Body of pancreas (tissue), 4 donors: ENCODE measurements around the gene STAT5A. TPM values are rescaled to one million over a fixed set of nuclear protein-coding genes. Genes with fewer than 3 reads are reported as not detected.
A peak's percentile ranks its signal among the peaks of the same experiment; 100 is the strongest.

Experiments
- ATAC-seq: fragments of 150-250 bp; one replicate; pipeline ENCODE4 v1.9.1; 2016
- DNase-seq, 4 donors: peaks; one replicate each; pipeline ENCODE4 v3.0.0-alpha.2; 2019
- H3K27ac ChIP-seq, 4 donors: fragments of 200-600 bp; sonication (generic); 1 replicate in 3 of 4; 2 replicates in 1 of 4; pipeline versions ENCODE4 v1.5.1 to v1.6.1; 2016 to 2019; ENCODE audit warnings: mild to moderate bottlenecking in 1 of 4, mixed read lengths in 1 of 4, moderate library complexity in 1 of 4
- H3K27me3 ChIP-seq, 2 donors: fragments of 200-600 bp; sonication (generic); one replicate each; pipeline ENCODE4 v1.6.0; 2016; ENCODE audit warnings: mild to moderate bottlenecking in 1 of 2
- H3K36me3 ChIP-seq, 2 donors: fragments of 200-600 bp; sonication (generic); replicated peaks in 1 of 2; 2 replicates each; pipeline ENCODE4 v1.5.1; 2016; ENCODE audit warnings: low read depth in 2 of 2; ENCODE audit not compliant: insufficient read depth in 1 of 2
- H3K4me1 ChIP-seq: fragments of 200-600 bp; sonication (generic); one replicate; pipeline ENCODE4 v1.6.0; 2016
- H3K4me3 ChIP-seq, 2 donors: fragments of 200-600 bp; sonication (generic); 1 replicate in 1 of 2; 2 replicates in 1 of 2; pipeline ENCODE4 v1.5.1; 2016 to 2019
- H3K9me3 ChIP-seq, 3 donors: fragments of 200-600 bp; sonication (generic); 1 replicate in 2 of 3; 2 replicates in 1 of 3; pipeline ENCODE4 v1.5.1; 2016
- CTCF ChIP-seq, 7 experiments: fragments of 450-650 bp in 4 of 7; fragments of 200-600 bp in 3 of 7; sonication (generic) in 3 of 7; IDR thresholded peaks; one replicate each; pipeline ENCODE4 v1.5.1; 2016 to 2019; ENCODE audit warnings: antibody characterized with exemption in 7 of 7
- POLR2A ChIP-seq, 3 donors: fragments of 450-650 bp; IDR thresholded peaks; one replicate each; pipeline ENCODE4 v1.6.1; 2016; ENCODE audit warnings: antibody characterized with exemption in 3 of 3, mild to moderate bottlenecking in 2 of 3
- WGBS, 2 donors: methylation state at CpG; one replicate each; pipeline ENCODE4 v1.1.5; 2017; 5-methylcytosine and 5-hydroxymethylcytosine counted together
- intact Hi-C: fragments of 100-400 bp; cut with DNase I; formaldehyde crosslinking; loops from one replicate; pipeline ENCODE4 v1.15.1; 2023
- total RNA-seq, 2 donors: library from RNA; depleted of rRNA; stranded (reverse); fragments of >200 nt; gene quantifications; one replicate each; pipeline ENCODE4 v1.1.0, GENCODE V29; 2016

STAT5A gene
- total RNA-seq, 2 donors from 2014 or later, result 25.2 to 52.1 TPM

- intact Hi-C loops, result no loop called here
- H3K36me3 ChIP-seq, result no peaks in the 10 kb centered on the region
- TF ChIP-seq CTCF (IDR thresholded peaks at IDR 0.05) (no peak), POLR2A (IDR thresholded peaks at IDR 0.05) (no peak)
- no peak overlapping the region for H3K27ac ChIP-seq
- H3K4me3 ChIP-seq, result no peak overlapping the region
- WGBS, 2 donors, result 93 to 94% methylated on average over 11 of the region's 11 CpGs
- no peaks in the 10 kb centered on the region for H3K27me3 ChIP-seq
- DNase-seq, result peak in 2 of 4 donors; percentile 2
- H3K4me1 ChIP-seq, result peaks cover 34% of the 10 kb centered on the region
- no peaks in the 10 kb centered on the region for H3K9me3 ChIP-seq
- ATAC-seq, result no peak
Observed at GRCh38 chr17:42285346-42286050, 2.8 kb upstream of the STAT5A start.

- TF ChIP-seq POLR2A (IDR thresholded peaks at IDR 0.05), result no peak
- no peak for TF ChIP-seq CTCF (IDR thresholded peaks at IDR 0.05)
- ATAC-seq, result no peak
- WGBS, 2 donors, result 60 to 78% methylated on average over 5 of the region's 5 CpGs
- Histone ChIP-seq H3K27me3 (no peaks in the 10 kb centered on the region), H3K9me3 (no peaks in the 10 kb centered on the region), H3K27ac (peak overlapping the region in 2 of 4 donors; percentile 78 to 85), H3K4me3 (no peak overlapping the region), H3K4me1 (peaks cover 30% of the 10 kb centered on the region), H3K36me3 (no peaks in the 10 kb centered on the region)
- intact Hi-C loops, result no loop called here
- peak in 2 of 4 donors; percentile 11 to 13 for DNase-seq
Observed at GRCh38 chr17:42286411-42287221, 1.7 kb upstream of the STAT5A start.

- Histone ChIP-seq H3K36me3 (no peaks in the 10 kb centered on the region), H3K27ac (peak overlapping the region in 3 of 4 donors; percentile 62 to 85 (median 78)), H3K4me3 (peak overlapping the region in 1 of 2 donors; percentile 38), H3K27me3 (no peaks in the 10 kb centered on the region), H3K9me3 (no peaks in the 10 kb centered on the region), H3K4me1 (peaks cover 27% of the 10 kb centered on the region)
- WGBS, 2 donors, result 52 to 75% methylated on average over 12 to 14 of the region's 14 CpGs
- no peak for TF ChIP-seq POLR2A (IDR thresholded peaks at IDR 0.05)
- no peak for TF ChIP-seq CTCF (IDR thresholded peaks at IDR 0.05)
- no peak for ATAC-seq
- intact Hi-C loops, result no loop called here
- peak in 3 of 4 donors; percentile 15 to 24 (median 20) for DNase-seq
Observed at GRCh38 chr17:42287305-42287976, 857 bp upstream of the STAT5A start.

- TF ChIP-seq CTCF (IDR thresholded peaks at IDR 0.05) (no peak), POLR2A (IDR thresholded peaks at IDR 0.05) (no peak)
- DNase-seq (peak; percentile 46 to 70 (median 64)), ATAC-seq (no peak)
- H3K36me3 ChIP-seq, result no peaks in the 10 kb centered on the region
- peak overlapping the region; percentile 38 to 54 for H3K4me3 ChIP-seq
- H3K9me3 ChIP-seq, result no peaks in the 10 kb centered on the region
- H3K27ac ChIP-seq, result peak overlapping the region; percentile 8 to 85 (median 70)
- intact Hi-C loops, result no loop called here
- H3K4me1 ChIP-seq, result peaks cover 27% of the 10 kb centered on the region
- 52 to 76% methylated on average over 15 to 44 of the region's 44 CpGs for WGBS, 2 donors
- H3K27me3 ChIP-seq, result no peaks in the 10 kb centered on the region
Observed at GRCh38 chr17:42288803-42289610, 709 bp downstream of the STAT5A start.
